Measurements from ENCODE around the gene ZGRF1. TPM values are rescaled to one million over a fixed set of nuclear protein-coding genes. Genes with fewer than 3 reads are reported as not detected.
A peak's percentile ranks its signal among the peaks of the same experiment; 100 is the strongest.

Gene ZGRF1
- total and polyA plus RNA-seq, 9 of the 15 experiments (the other 6 are each of a cell fraction or from before 2014, with no cell fraction given) = 8.8 to 35.2 (median 22.0) TPM

- TF ChIP-seq HNRNPLL (IDR thresholded peaks at IDR 0.05; ENCODE audit: low read depth, low read length, poor library complexity, severe bottlenecking) (peak; percentile 98), CREB5 (CRISPR knock-in tag; IDR thresholded peaks at IDR 0.05) (no peak), SUPT5H (IDR thresholded peaks at IDR 0.05) (no peak), PTRF (tag; IDR thresholded peaks at IDR 0.05) (no peak), NCOA6 (IDR thresholded peaks at IDR 0.05) (no peak), DMBX1 (CRISPR knock-in tag; IDR thresholded peaks at IDR 0.05; ENCODE audit: borderline replicate concordance) (no peak), ZNF586 (CRISPR knock-in tag; conservative IDR thresholded peaks at IDR 0.05) (no peak), CHD4 (IDR thresholded peaks at IDR 0.05; ENCODE audit: insufficient read depth, insufficient replicate concordance, low read depth, low read length, poor library complexity, severe bottlenecking) (no peak), RAD21 (CRISPR knock-in tag; conservative IDR thresholded peaks at IDR 0.05 in 1 of 2, IDR thresholded peaks at IDR 0.05 in 1 of 2) (peak; percentile 16 to 54; a peak in 2 of 4 replicates), MBD2 (IDR thresholded peaks at IDR 0.05; ENCODE audit: borderline replicate concordance, low read depth) (no peak), CBX2 (IDR thresholded peaks at IDR 0.05; ENCODE audit: insufficient read depth, low read length, poor library complexity, severe bottlenecking) (no peak), ZNF830 (CRISPR knock-in tag; IDR thresholded peaks at IDR 0.05) (no peak), EGR1 (conservative IDR thresholded peaks at IDR 0.05) (0 out of 2 replicates have a peak, but pooled peaks have one; percentile 17), ZFX (CRISPR knock-in tag; IDR thresholded peaks at IDR 0.05) (no peak)
- TF ChIP-seq, protein P1, sequence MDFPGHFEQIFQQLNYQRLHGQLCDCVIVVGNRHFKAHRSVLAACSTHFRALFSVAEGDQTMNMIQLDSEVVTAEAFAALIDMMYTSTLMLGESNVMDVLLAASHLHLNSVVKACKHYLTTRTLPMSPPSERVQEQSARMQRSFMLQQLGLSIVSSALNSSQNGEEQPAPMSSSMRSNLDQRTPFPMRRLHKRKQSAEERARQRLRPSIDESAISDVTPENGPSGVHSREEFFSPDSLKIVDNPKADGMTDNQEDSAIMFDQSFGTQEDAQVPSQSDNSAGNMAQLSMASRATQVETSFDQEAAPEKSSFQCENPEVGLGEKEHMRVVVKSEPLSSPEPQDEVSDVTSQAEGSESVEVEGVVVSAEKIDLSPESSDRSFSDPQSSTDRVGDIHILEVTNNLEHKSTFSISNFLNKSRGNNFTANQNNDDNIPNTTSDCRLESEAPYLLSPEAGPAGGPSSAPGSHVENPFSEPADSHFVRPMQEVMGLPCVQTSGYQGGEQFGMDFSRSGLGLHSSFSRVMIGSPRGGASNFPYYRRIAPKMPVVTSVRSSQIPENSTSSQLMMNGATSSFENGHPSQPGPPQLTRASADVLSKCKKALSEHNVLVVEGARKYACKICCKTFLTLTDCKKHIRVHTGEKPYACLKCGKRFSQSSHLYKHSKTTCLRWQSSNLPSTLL (IDR thresholded peaks at IDR 0.05) = no peak
- TF ChIP-seq, protein P2, sequence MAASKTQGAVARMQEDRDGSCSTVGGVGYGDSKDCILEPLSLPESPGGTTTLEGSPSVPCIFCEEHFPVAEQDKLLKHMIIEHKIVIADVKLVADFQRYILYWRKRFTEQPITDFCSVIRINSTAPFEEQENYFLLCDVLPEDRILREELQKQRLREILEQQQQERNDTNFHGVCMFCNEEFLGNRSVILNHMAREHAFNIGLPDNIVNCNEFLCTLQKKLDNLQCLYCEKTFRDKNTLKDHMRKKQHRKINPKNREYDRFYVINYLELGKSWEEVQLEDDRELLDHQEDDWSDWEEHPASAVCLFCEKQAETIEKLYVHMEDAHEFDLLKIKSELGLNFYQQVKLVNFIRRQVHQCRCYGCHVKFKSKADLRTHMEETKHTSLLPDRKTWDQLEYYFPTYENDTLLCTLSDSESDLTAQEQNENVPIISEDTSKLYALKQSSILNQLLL (CRISPR knock-in tag; IDR thresholded peaks at IDR 0.05; ENCODE audit: borderline replicate concordance) = no peak
- TF ChIP-seq, protein P3, sequence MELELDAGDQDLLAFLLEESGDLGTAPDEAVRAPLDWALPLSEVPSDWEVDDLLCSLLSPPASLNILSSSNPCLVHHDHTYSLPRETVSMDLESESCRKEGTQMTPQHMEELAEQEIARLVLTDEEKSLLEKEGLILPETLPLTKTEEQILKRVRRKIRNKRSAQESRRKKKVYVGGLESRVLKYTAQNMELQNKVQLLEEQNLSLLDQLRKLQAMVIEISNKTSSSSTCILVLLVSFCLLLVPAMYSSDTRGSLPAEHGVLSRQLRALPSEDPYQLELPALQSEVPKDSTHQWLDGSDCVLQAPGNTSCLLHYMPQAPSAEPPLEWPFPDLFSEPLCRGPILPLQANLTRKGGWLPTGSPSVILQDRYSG (tag; conservative IDR thresholded peaks at IDR 0.05; ENCODE audit: low read depth) = no peak
These were observed 113.5 kb downstream of the ZGRF1 start (continued) for GRCh38 chr4:112523008-112523721.
